Prostate gland (tissue), 2 donors: Measurements from ENCODE around the gene TSPAN18. TPM values are rescaled to one million over a fixed set of nuclear protein-coding genes. Genes with fewer than 3 reads are reported as not detected.

Experiments
- DNase-seq: peaks from one replicate; pipeline ENCODE4 v3.0.0-alpha.2; 2019; ENCODE audit warnings: low spot score
- H3K27ac ChIP-seq, 2 donors: fragments of 200-600 bp; sonication (generic); 2 replicates each; pipeline ENCODE4 v1.5.1; 2017 to 2019
- H3K27me3 ChIP-seq: fragments of 200-600 bp; sonication (generic); replicated peaks from 2 replicates; pipeline ENCODE4 v1.5.1; 2019; ENCODE audit not compliant: insufficient read depth
- H3K36me3 ChIP-seq, 2 donors: fragments of 200-600 bp; sonication (generic); 1 replicate in 1 of 2; 2 replicates in 1 of 2; pipeline versions ENCODE4 v1.5.1 to v1.8.1; 2017 to 2019
- H3K4me1 ChIP-seq: fragments of 200-600 bp; sonication (generic); replicated peaks from 2 replicates; pipeline ENCODE4 v1.5.1; 2019
- H3K4me3 ChIP-seq, 2 donors: fragments of 200-600 bp; sonication (generic); 2 replicates each; pipeline ENCODE4 v1.5.1; 2017 to 2019
- H3K9me3 ChIP-seq: fragments of 200-600 bp; sonication (generic); 2 replicates; pipeline ENCODE4 v1.5.1; 2017
- POLR2A ChIP-seq: fragments of 450-650 bp; IDR thresholded peaks from one replicate; pipeline ENCODE4 v1.6.1; 2016; ENCODE audit warnings: antibody characterized with exemption, mild to moderate bottlenecking
- POLR2AphosphoS5 ChIP-seq: sonication (generic); formaldehyde crosslinking; IDR thresholded peaks from one replicate; pipeline ENCODE4 v1.6.1; 2017; ENCODE audit warnings: antibody characterized with exemption
- WGBS: methylation state at CpG from one replicate; pipeline ENCODE4 v1.1.5; 2018; 5-methylcytosine and 5-hydroxymethylcytosine counted together
- intact Hi-C: fragments of 100-400 bp; cut with DNase I; formaldehyde crosslinking; loops from one replicate; pipeline ENCODE4 v1.14.2; 2022
- total RNA-seq, 2 donors: library from RNA; depleted of rRNA; stranded (reverse); fragments of >200 nt; gene quantifications; one replicate each; pipeline ENCODE4 v1.1.0, GENCODE V29; 2016
- TF ChIP-seq, protein P1 (sequence below), 4 experiments: fragments of 200-600 bp in 2 of 4; fragments of 450-650 bp in 2 of 4; sonication (generic) in 2 of 4; IDR thresholded peaks; 1 replicate in 3 of 4; 2 replicates in 1 of 4; pipeline ENCODE4 v1.5.1; 2016 to 2019; ENCODE audit warnings: antibody characterized with exemption in 4 of 4, mild to moderate bottlenecking in 2 of 4, moderate library complexity in 2 of 4

Gene TSPAN18
- total RNA-seq, 2 donors from 2014 or later: 4.1 to 6.6 TPM

DNA sequence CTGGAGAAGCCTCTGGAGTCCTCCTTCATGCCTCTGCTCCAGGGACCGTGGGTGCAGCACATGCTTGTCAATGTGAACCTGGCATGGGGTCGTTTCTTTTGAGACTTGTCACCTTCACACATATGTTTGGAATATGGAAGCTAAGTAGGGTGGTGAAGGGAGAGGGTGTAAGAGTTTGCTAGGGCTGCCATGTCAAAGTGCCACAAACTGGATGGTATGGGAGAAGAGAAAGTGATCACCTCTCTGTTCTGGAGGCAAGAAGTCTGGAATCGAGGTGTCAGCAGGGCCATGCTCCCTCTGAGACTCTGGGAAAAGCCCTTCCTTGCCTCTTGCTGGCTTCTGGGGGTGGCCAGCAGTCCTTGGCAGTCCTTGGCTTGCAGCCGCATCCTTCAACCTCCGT, 8.7 kb upstream of the TSPAN18 start:
- H3K27me3 ChIP-seq: no peaks in the 10 kb centered on the region
- H3K9me3 ChIP-seq: no peaks in the 10 kb centered on the region
- no peaks in the 10 kb centered on the region for H3K4me1 ChIP-seq
- intact Hi-C loops: no loop called here
- no peaks in the 10 kb centered on the region for H3K36me3 ChIP-seq
- H3K27ac ChIP-seq: no peak overlapping the region
- H3K4me3 ChIP-seq: no peak overlapping the region
- TF ChIP-seq POLR2A: no peak
- TF ChIP-seq, protein P1, sequence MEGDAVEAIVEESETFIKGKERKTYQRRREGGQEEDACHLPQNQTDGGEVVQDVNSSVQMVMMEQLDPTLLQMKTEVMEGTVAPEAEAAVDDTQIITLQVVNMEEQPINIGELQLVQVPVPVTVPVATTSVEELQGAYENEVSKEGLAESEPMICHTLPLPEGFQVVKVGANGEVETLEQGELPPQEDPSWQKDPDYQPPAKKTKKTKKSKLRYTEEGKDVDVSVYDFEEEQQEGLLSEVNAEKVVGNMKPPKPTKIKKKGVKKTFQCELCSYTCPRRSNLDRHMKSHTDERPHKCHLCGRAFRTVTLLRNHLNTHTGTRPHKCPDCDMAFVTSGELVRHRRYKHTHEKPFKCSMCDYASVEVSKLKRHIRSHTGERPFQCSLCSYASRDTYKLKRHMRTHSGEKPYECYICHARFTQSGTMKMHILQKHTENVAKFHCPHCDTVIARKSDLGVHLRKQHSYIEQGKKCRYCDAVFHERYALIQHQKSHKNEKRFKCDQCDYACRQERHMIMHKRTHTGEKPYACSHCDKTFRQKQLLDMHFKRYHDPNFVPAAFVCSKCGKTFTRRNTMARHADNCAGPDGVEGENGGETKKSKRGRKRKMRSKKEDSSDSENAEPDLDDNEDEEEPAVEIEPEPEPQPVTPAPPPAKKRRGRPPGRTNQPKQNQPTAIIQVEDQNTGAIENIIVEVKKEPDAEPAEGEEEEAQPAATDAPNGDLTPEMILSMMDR (IDR thresholded peaks at IDR 0.05): no peak
- TF ChIP-seq POLR2AphosphoS5: no peak
- WGBS: 90% methylated on average over 5 of the region's 5 CpGs
- DNase-seq: no peak

DNA sequence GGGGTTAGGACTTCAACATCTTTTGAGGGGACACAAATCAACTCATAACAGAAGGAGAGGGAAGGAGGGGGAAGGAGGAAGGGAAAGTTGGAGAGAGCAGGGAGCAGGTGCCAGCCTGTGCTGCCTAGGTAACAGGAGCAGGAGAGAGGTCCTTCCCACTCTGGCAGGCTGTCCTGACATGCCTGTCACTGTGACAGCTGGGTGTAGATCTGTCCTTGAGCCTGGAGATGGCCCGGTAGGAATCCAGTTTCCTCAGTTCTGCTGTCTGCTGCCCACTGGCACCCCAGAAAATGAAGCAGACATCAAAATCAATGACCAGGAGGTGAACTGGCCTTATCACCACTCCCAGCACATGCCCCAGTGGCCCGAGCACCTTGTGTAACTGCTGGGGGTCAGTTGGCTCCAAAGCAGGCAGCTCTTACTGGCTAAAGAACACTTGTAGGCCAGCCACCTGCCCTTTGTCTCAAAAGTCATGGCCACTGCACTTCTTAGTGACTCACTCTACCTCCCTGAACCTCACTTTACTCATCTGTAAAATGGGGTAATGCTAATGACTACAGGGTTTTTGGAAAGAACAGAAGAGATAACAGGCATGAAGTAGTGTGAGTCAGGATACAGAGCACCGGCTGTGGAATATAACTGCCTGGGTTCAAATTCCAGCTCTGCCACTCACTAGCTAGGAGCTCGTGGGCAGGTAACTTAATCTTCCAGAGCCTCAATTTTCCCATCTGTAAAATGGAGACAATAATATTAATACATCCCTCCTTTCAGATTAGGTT, 8.0 kb upstream of the TSPAN18 start:
- WGBS: 65% methylated on average over 4 of the region's 4 CpGs
- H3K36me3 ChIP-seq: no peaks in the 10 kb centered on the region
- no peak overlapping the region for H3K4me3 ChIP-seq
- H3K27me3 ChIP-seq: no peaks in the 10 kb centered on the region
- TF ChIP-seq POLR2A: no peak
- TF ChIP-seq, protein P1 (IDR thresholded peaks at IDR 0.05): no peak
- intact Hi-C loops: no loop called here
- no peaks in the 10 kb centered on the region for H3K4me1 ChIP-seq
- DNase-seq: no peak
- H3K27ac ChIP-seq: no peak overlapping the region
- no peaks in the 10 kb centered on the region for H3K9me3 ChIP-seq

DNA sequence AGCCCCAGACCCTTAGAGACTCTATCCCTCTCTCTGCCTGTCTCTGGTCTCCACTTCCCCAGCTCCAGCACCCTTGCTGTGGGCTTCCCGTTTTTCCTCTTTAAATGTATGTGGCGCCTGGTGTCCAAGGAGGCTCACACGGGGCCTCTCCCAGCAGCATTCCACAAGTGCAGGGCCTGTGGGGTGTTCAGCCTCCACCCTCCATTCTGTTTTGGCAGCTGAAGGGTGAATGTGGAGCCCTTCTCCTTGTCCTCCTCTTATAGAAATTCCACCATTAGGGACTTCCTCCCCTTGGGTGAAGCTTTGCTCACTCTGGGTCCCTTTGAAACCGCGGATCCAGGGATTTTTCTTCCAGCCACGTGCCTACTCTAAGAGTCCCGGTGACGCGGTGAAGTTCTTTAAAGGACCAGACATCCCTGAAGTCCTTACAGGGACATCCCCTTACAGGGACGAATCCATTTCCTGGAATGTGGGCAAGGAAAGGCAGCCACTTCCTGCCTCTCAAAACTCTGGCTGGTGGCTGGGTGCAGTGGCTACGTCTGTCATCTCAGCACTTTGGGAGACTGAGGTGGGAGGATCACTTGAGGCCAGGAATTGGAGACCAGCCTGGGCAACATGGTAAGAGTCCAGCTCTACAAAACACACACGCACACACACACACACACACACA, 1.6 kb upstream of the TSPAN18 start:
- Histone ChIP-seq H3K9me3 (no peaks in the 10 kb centered on the region), H3K4me3 (no peak overlapping the region), H3K4me1 (no peaks in the 10 kb centered on the region), H3K27me3 (no peaks in the 10 kb centered on the region), H3K36me3 (no peaks in the 10 kb centered on the region), H3K27ac (no peak overlapping the region)
- DNase-seq: no peak
- intact Hi-C loops: loop anchor here (5.0 to 10.0 kb wide), 3 partner anchors 37 to 160 kb away; partner anchors contain the start of gene CD82
- TF ChIP-seq POLR2AphosphoS5 (no peak), POLR2A (no peak)
- TF ChIP-seq, protein P1 (IDR thresholded peaks at IDR 0.05): no peak
- WGBS: 54% methylated on average over 12 of the region's 12 CpGs

DNA sequence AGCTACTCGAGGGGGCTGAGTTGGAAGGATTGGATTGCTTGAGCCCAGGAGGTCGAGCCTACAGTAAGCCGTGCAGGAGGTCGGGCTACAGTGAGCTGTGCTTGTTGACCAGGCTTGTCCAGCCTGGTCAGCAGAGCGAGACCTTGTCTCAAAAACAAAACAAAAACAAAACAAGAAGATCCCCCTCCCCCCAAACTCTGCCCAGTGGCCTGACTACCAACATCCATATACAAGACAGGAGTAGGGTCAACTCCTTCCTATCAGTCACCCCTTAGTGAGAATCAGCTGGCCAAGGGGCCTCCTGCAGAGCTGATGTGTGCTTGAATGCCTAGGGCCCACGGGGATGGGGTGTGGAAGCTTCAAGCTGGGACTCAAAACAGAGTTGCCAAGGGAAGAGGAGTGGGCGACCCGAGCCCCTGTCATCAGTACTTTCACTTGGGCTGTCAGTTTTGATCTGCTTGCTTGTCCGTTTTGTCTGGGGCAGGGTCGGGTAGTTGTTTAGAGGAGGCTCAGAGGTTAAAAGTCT, 942 bp upstream of the TSPAN18 start:
- intact Hi-C loops: loop anchor here (5.0 to 10.0 kb wide), 3 partner anchors 36 to 161 kb away; partner anchors contain the start of gene CD82
- no peak for DNase-seq
- no peak for TF ChIP-seq POLR2AphosphoS5
- TF ChIP-seq, protein P1 (IDR thresholded peaks at IDR 0.05): no peak
- no peak for TF ChIP-seq POLR2A
- 72% methylated on average over 10 of the region's 10 CpGs for WGBS
- Histone ChIP-seq H3K27me3 (no peaks in the 10 kb centered on the region), H3K27ac (peak overlapping the region in 1 of 2 donors; percentile 48), H3K9me3 (no peaks in the 10 kb centered on the region), H3K4me3 (no peak overlapping the region), H3K4me1 (no peaks in the 10 kb centered on the region), H3K36me3 (no peaks in the 10 kb centered on the region)
